H1 (cell line): ENCODE measurements around the gene ZNF281. TPM values are rescaled to one million over a fixed set of nuclear protein-coding genes. Genes with fewer than 3 reads are reported as not detected.

Experiments
- FOSL1 ChIP-seq: IDR thresholded peaks from 2 replicates; pipeline ENCODE4 v1.6.1; 2011; ENCODE audit warnings: mild to moderate bottlenecking, low read depth, low read length, moderate library complexity; ENCODE audit not compliant: insufficient read depth
- SIX5 ChIP-seq: IDR thresholded peaks from 2 replicates; pipeline ENCODE4 v1.6.1; 2011; ENCODE audit warnings: mild to moderate bottlenecking, low read depth, low read length
- polyA plus RNA-seq, 7 experiments: library from polyadenylated mRNA; depleted of rRNA in 3 of 7; stranded (reverse) in 5 of 7; unstranded in 2 of 7; fragments of >200 nt in 5 of 7; fragments of 200-250 nt in 2 of 7; gene quantifications; 1 replicate in 5 of 7; 2 replicates in 1 of 7; 4 replicates in 1 of 7; pipeline versions ENCODE4 v1.2.1 to v1.2.3, GENCODE V29; 2011 to 2013; ENCODE audit warnings: missing spikeins in 2 of 7, mixed read lengths in 2 of 7
- total RNA-seq: library from RNA; stranded (reverse); fragmentation: NEBNext Ultra II Directional; extraction: Animal tissue kit (Norgen Biotek cat#: 25700); gene quantifications from 2 replicates; pipeline ENCODE4 v1.2.1, GENCODE V29; 2021

ZNF281 gene
- total and polyA plus RNA-seq, 2 of the 8 experiments (the other 6 are each of a cell fraction or from before 2014, with no cell fraction given), result 19.5 to 61.4 TPM

DNA sequence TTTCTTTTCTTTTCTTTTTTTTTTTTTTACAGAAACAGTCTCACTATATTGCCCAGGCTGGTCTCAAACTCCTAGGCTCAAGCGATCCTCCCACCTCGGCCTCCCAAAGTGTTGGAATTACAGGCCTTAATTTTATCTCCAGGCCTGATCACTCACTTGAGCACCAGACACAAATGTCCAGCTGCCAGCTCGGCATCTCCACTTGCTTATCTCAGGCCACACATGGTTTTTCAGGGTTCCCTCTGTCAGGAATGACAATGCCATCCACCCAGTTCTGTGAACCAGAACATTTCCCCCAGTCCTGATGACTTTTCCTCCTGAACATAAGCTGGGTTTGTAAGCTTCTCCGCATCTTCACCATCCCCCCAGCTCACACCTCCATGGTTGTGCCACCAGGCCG lies 44.6 kb upstream of the ZNF281 start (continued):
- TF ChIP-seq FOSL1, result no peak
- no peak for TF ChIP-seq SIX5
